A549 (cell line): ENCODE measurements around the gene PRKCG.

Experiments used
- CHD2 ChIP-seq: fragments of 150-350 bp; IDR thresholded peaks from 2 replicates; pipeline ENCODE4 v1.6.1; 2014; ENCODE audit warnings: low read length; ENCODE audit not compliant: partially characterized antibody
- CTCF ChIP-seq: fragments of >200 bp; sonication (Bioruptor Twin); formaldehyde crosslinking; IDR thresholded peaks from 3 replicates; pipeline ENCODE4 v1.5.1; 2016
- EP300 ChIP-seq, 2 experiments: fragments of >200 bp; sonication (Bioruptor Twin); formaldehyde crosslinking; IDR thresholded peaks; 2 replicates in 1 of 2; 3 replicates in 1 of 2; pipeline ENCODE4 v1.6.1; 2016 to 2017
- POLR2A ChIP-seq: IDR thresholded peaks from 2 replicates; pipeline ENCODE4 v1.6.1; 2012; ENCODE audit warnings: mild to moderate bottlenecking, low read length
- REST ChIP-seq: fragments of 200-600 bp; sonication (generic); IDR thresholded peaks from 2 replicates; pipeline ENCODE4 v1.6.1; 2016; ENCODE audit warnings: antibody characterized with exemption, mild to moderate bottlenecking, moderate library complexity
- SMC3 ChIP-seq: fragments of >200 bp; sonication (Bioruptor Twin); formaldehyde crosslinking; IDR thresholded peaks from 3 replicates; pipeline ENCODE4 v1.6.1; 2018; ENCODE audit warnings: inconsistent platforms

GRCh38 chr19:53874606-53874990 lies 7.4 kb upstream of the PRKCG start:
- no peak for TF ChIP-seq SMC3
- TF ChIP-seq CHD2: no peak
- no peak for TF ChIP-seq REST
- TF ChIP-seq CTCF: no peak
- no peak for TF ChIP-seq POLR2A
- no peak for TF ChIP-seq EP300 (IDR thresholded peaks at IDR 0.05)
